HG03571 (cell line): ENCODE measurements around the gene AGAP2.

Experiments
- ATAC-seq: cut with Tn5 transposase; IDR thresholded peaks from one replicate; pipeline ENCODE4 v1.9.1; 2021; ENCODE audit not compliant: unreplicated experiment

The AGAP2 gene

DNA sequence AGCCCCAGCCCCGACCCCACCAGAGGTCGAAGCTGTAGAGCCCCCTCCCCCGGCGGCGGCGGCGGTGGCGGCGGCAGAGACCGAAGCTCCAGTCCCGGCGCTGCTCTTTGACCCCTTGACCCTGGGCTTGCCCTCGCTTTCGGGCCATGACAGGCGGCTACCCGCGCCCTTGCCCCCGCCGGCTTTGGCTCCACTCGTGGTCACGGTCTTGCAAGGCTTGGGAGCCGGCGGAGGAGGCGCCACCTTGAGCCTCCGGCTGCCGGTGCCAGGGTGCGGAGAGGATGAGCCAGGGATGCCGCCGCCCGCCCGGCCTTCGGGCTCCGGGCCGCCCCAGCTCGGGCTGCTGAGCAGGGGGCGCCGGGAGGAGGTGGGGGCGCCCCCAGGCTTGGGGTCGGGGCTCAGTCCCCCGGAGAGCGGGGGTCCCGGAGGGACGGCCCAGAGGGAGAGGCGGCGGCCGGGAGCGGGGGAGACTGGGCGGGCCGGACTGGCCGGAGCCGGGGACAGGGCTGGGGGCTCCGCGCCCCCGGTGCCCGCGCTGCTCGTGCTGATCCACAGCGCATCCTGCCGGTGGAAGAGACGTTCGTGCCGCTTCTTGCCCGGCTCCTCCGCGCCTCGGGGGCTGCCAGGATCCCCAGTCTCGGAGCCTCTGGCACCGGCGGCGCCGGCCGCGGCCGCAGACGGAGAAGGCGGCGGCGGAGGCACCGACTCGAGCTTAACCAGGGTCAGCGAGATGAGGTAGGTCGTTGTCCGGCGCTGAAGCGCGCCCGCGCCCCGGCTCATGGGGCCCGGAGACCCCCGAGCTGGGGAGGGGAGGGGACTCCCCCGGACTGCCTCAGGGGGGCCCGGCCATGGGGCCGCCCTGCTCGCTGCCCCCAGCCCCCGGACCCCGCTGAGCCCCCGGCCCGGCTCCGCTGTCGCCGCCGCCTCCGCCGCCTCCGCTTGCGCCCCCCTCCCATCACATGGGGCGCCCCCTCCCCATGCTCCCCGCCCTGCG lies 778 bp downstream of the AGAP2 start:
- ATAC-seq: no peak

DNA sequence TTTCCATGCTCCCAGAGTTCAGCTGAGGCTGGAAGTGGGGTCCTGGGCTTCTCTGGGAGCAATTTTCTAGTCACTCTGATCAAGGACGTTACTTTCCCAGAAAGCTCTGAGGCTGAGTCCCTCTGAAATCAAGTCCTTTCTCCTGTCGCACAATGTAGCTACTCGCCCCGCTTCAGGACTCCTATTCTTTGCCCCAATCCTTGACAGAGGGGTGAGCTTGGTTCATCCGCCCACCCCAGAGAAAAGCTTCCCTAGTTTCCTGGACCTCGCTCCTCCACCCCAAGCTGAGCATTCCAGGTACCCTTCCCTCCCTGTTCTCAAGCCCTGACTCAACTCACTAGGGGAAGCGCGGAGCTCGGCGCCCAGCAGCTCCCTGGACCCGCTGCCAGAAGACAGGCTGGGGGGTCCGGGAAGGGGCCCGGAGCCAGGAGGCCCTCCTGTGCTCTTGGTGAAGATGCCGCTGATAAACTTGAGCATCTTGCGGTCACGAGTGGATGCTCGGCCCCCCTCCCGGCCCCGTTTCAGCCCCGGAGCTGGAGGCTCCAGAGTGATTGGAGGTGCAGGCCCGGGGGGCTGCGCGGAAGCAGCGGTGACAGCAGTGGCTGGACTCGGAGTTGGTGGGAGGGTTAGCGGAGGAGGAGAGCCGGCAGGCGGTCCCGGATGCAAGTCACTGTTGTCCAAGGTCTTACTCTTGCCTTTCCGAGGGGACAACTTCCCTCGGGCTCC lies 1.6 kb downstream of the AGAP2 start:
- ATAC-seq: no peak

GRCh38 chr12:57735952-57736740 lies 2.4 kb downstream of the AGAP2 start:
- no peak for ATAC-seq

- no peak for ATAC-seq
These were observed 3.2 kb downstream of the AGAP2 start for GRCh38 chr12:57735198-57735855.

DNA sequence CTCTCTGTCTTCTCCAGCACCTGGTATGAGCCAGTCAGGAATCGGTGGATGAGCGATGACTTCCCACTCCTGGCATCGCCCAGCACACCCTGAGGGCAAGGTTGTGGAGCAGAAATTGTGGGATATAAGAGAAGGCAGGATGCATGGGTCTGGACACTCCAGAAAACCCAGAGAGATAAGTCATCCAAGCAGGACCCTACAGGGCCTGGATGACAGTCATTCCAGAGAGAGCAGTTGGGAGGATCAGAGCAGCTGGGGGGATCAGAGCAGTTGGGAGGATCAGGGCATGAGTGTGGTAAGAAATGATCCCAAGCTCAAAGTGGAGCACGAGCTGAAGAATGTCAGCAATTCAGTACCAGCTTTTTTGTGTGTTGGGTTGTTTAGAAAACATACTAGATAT lies 4.0 kb downstream of the AGAP2 start:
- no peak for ATAC-seq

- ATAC-seq: no peak
These were observed 4.6 kb downstream of the AGAP2 start for GRCh38 chr12:57733928-57734327.

DNA sequence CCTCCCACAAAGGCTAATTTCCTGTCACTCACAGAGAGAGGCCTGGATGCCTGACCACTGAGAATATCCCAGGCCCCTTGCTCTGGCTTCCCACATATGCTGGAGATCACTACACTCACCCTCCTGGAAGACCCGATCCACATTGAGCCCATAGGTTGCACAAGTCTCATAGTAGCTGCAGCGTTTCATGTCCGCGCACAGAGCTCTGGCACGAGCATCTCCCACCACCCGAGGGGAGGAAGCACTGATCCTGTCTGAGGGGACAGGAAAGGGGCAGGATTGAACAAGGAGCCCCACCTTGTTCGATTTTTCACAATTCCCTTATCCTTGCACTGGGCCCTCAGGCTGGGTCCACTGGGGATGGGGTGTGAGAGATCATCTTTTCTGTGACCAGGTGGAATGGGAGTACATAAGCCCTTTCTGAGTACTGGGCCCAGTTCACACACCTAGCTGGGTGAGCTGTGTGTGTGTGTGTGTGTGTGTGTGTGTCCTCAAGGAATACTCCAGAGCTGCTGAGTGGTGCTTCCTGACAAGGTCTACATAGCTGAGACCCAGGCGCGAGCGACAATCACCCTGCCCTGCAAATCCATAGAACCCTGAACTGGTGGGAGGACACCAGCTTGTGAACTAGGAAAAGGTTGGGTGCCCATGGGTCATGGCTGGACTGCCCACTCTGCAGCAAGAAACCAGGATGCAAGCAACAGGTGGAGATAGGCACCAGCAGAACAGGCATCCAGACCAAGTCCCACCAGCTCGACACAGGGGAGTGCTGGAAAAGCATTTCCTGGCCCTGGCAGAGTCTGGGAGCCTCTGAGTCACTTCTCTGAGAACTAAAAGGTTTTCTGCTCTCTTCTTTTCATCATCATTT lies 5.6 kb downstream of the AGAP2 start:
- ATAC-seq: no peak

DNA sequence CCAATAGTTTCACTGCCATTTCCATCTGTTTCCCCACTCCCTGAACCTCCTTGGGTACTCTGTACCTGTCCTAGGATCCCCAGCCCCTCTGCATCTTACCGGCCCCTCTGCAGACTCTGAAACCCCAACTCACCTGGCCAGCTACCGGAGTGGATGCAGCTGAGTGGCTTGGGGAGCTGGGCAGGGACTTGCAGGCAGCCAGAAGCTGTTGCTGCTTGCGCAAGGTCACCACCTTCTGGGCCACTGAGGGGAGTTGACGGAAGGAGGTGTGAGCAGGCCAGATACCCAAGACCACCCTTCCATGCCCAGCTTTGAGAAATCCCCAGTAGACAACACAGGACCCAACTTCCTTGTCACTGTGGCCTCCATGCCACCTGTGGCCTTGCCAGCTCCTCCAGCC lies 6.3 kb downstream of the AGAP2 start:
- no peak for ATAC-seq

DNA sequence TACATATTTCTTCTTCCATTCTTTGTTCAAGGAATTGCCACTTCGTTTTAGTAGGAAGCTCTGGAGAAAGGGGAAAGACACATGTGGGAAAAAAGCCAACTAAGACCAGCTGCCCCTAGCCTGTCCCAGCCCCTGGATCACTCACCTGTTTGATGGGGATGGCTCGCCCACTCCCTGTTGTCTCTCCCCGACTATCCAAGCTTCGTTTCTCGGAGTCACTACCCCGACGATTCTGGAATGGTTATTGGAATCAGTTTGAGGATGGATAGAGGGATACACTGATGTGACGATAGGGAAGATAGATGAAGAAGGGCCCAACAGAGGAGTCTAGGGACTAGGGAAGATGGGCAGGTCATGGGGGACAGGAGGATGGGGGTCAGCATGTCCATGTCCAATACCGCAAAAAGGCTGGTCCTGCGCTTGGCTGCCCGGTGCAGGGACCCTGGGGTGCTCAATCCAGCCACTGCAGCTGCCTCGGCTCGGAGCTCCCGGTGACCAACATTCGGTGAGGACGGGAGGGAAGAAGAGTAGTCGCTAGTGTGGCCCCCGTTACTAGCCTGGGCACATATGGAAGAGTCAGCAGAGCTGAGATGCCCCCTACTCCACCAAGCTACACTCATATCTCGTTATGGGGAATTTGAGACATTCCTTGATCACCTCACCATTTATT lies 7.0 kb downstream of the AGAP2 start:
- no peak for ATAC-seq

GRCh38 chr12:57730336-57731067 lies 8.0 kb downstream of the AGAP2 start:
- no peak for ATAC-seq

DNA sequence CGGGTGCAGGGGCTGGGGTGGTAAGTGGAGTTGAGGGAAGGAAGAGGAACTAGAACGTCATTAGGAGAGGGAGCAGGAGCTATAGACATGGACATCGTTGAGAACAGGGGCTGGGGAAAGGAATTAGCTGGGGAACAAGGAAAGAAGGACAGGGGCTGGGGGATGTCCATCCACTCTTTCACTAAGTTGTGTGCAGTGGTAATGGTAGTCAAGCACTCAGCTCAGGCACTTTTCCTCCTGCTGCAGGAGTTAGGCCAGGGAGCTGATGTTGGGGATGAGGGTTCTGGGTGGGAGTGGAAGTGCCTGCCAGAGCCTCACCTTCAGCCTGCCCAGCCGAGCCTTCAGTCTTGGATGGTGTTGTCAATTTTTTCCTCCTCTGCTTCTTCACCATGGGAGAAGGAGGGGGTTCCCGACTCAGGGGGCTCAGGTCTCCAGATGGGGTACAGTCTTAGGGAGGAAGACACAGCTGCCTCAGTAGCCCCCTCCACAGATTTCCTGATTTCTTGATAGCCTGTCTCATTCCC lies 9.2 kb downstream of the AGAP2 start:
- no peak for ATAC-seq

- no peak for ATAC-seq
These were observed 10.7 kb downstream of the AGAP2 start for GRCh38 chr12:57727758-57728395.

DNA sequence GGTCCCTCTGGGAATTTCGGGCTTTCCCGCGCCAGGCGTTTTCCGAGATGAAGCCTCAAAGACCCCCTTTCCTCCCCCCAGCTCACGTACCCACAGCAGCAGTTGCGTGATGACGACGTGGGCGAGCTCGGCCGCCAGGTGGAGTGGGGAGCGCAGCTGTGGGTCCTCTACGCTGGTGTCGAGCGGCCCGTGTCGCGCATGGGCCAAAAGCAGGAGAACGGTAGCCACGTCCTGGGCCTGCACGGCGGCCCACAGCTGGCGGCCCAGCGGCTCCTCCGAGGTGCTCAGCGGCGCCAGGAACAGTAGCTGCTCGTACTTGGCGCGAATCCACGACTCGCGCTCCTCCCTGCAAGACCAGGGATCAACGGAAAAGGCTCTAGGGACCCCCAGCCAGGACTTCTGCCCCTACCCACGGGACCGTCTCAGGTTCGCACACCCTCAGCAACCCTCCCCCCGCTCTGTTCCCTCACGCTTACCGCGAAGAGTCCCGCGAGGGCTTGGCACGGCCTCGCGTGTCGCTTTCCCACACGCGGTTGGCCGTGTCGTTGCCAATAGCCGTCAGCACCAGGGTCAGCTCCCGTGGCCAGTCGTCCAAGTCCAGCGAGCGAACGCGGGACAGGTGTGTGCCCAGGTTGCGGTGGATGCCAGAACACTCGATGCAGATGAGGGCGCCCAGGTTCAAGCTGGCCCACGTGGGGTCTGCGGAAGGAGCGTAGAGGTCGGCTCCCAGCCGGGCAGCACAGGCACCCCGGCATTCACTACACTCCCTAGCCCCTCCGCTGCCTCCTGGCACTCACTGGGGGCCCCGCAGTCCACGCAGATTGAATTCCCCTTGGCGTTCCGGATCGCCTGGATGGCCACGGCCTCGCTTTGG lies 11.4 kb downstream of the AGAP2 start:
- ATAC-seq: no peak

- ATAC-seq: no peak
These were observed 12.2 kb downstream of the AGAP2 start for GRCh38 chr12:57726151-57726883.

DNA sequence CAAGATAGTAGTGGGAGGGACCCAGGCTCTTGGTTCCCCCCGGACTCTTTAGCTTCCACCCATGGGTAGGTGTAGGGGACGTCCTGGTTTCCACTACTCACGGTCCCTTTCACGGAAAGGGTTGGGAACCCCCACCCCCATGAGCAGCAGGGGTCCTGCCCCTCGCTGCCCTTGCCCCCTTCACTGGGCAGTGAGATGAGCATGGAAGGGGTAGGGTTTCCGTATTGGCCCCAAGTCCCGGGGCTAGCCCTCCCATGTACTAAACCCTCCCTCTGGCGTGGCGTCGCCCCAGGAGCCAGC lies 12.7 kb downstream of the AGAP2 start:
- no peak for ATAC-seq

DNA sequence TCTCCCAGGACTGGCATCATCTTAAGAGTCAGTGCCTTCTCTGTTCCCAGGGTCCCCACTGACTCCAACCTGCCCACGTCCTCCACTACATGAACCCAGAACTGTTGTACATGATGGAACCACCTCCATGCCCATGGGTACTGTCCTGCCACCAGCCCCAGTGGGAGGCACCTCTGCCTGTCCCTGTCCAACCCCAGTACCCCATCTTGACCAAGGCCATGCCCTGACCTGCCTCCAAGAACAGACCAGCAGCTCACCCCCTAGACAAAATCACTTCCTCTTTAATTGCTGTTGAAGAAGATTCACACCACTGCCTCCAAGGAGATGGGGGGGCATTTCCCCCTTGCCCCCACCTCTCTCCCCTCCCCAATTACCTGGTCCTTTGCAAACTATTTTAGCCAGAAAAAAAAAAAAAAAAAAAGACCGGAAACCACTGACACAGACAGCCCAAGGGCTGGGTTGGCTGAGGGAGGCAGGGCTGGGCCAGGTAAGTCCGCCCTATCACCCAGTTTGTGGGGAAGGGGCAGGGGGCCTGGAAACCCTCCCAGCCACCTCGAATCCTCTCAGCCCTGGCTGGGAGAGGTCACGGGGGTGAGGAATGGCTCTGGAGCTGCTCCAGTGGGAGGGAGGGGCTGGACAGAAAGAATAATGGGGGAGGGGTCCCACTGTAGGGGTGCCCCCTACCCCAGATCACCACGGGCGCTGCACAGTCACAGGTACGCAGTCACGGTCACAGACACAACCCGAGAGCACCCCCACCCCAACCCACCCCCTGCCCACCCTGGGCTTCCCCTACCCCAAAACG lies 13.4 kb downstream of the AGAP2 start:
- ATAC-seq: no peak
